GM18867 (cell line): Measurements from ENCODE around the gene LMAN1.
A peak's percentile ranks its signal among the peaks of the same experiment; 100 is the strongest.

Experiments
- ATAC-seq: cut with Tn5 transposase; IDR thresholded peaks from one replicate; pipeline ENCODE4 v1.9.1; 2021; ENCODE audit warnings: mild to moderate bottlenecking, moderate library complexity; ENCODE audit not compliant: unreplicated experiment

Gene LMAN1, protein sequence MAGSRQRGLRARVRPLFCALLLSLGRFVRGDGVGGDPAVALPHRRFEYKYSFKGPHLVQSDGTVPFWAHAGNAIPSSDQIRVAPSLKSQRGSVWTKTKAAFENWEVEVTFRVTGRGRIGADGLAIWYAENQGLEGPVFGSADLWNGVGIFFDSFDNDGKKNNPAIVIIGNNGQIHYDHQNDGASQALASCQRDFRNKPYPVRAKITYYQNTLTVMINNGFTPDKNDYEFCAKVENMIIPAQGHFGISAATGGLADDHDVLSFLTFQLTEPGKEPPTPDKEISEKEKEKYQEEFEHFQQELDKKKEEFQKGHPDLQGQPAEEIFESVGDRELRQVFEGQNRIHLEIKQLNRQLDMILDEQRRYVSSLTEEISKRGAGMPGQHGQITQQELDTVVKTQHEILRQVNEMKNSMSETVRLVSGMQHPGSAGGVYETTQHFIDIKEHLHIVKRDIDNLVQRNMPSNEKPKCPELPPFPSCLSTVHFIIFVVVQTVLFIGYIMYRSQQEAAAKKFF

GRCh38 chr18:59358712-59359575 is at the start of gene LMAN1:
LMAN1 (minus strand) TSS chr18:59359265; CDS start chr18:59359244, 21 bp downstream.
- peak; percentile 92 for ATAC-seq

DNA sequence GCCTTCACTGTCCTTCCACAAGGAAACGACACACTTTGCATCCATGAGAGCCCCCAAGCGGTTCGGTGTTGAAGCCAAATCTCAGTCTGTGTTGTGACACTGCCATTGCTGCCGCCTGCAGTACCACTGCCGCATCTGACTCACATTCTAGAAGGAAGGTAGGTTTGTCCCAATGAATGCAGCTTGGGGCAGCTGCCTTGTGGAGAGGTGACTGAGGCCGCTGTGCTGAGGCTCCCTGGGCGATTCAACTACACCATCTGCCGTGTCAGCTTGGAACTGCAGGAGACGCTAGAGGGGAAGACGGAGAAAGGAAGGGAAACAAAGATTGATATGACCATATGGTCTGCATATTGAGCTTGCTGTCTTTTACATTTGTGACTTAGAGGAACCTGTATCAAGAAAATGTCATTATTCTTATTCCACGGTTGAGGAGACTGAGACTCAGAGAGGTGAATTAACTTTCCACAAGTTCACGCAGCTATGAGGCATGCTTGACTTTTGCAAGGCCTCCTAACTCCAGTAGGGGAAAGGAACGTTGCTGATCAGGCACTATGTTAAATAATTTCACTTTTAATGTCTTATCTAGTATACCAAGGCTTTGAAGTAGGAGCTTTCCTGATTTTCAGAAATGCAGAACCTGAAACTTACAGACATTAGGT is 43.5 kb upstream of the LMAN1 start:
- peak; percentile 99 for ATAC-seq

DNA sequence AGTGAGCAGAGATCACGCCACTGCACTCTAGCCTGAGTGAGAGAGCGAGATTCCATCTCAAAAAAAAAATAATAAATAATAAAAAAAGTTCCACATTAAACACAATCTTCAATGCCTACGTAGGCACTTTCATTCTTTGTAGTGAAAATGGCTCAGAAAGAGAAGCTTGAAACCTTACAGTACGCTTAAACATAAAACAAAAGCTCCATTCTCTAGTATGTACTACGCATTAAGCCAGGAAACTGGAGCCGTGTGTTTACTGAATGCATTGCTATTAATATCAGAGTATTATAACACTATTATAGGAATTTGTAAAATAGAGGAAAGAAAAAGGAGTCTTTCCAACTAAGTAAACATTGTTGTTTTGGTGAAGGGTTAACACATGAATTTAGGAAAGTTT is 41.3 kb upstream of the LMAN1 start:
- ATAC-seq: no peak

DNA sequence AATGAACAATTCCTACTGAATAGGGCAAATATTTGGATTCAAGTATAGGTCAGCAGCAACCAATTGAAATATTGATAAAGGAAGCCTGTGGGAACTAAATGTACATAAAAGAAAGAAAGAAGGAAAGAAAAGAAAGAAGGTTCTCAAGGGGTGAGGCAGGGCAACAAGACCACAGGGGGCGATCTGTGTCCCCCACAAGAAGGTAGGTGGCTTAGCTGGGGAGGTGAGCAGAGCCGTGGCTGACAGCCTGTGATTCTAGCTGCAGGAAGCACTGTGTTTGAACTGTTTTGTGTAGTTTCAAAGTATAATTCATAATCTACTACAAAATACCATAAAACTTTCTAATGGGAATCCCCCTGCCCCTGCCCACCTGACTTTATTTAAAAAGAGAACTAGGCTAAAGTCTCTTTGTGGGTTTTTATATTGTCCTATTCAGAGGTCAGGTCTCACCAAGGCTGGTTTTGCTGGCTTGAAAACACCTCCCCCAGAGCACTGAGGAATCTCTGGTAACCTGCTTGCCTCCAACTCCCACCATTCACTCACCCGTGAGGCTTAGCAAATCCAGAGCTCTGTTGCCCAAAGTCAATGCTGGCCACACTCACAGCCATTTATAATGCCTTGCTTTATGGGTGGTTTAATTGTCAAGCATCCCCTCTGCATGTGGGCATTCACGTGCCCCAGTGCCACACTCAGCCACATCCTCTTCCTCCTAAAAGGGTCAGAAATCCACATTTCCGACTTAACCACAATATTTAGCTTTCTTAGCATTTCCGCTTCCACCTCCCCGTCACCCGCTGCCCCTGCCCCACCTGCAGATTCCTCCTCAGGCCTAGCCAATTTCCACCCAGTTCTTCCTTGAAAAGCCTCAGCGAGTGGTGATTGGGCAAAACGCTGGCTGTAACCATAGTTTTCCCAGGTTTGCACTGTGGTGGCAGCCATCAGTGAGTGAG is 36.4 kb upstream of the LMAN1 start:
- no peak for ATAC-seq

DNA sequence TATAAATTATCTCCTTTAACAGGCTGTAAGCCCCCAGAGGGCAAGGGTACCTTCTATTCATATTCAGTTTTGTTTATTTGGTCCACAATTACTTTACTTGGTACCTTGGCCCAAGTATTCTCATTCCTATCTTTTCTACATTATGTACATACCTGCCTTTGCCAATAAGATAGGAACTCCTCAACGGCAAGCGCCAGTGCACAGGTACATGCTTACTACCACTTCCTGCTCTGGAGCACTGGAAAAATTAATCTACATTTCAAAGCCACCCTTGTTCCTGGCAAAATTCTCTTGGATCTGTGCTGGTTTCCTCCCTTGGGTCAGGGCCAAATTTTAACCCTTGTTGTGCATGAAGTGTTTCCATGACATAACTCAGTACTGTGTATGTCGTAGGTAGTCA is 34.3 kb upstream of the LMAN1 start:
- ATAC-seq: no peak

DNA sequence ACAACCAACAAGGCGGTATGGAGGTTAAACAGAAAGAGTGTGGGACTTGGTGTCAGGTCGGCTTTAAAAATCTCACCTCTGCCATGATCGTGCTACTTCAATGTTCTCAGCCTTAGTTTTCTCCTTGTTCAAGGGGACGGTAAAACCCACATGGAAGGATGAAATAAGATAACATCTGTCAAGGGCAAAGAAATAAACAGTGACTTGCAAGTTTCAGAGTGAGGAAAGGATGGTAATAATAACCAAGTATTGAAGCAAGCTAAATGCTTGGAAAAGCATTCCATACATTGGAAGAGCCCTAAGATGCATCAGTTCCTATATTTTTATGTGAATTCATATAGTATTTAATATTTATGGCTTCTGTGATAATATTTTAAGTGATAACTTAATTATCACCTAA is 29.8 kb upstream of the LMAN1 start:
- ATAC-seq: no peak

GRCh38 chr18:59387687-59388565 is 28.9 kb upstream of the LMAN1 start:
- ATAC-seq: no peak

GRCh38 chr18:59386909-59387686 is 28.0 kb upstream of the LMAN1 start:
- no peak for ATAC-seq

DNA sequence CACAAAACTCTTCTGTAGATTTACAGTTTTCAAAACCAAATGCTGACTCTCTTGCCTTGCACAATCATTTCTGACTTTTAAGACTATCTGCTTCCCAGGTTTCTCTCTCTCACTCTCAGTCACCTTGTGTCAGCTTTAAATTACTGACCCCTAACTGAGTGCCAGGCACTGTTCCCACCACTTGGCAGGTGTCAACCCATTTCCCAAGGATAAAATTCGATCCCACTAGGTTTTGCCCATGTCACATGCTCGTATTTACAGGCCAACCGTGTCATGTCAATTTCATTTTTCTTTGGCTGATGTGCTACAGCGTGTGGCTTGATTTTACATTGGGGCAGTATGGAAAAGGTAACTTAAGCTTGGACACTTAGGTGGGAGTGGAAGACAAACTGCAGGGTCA is 26.1 kb upstream of the LMAN1 start:
- ATAC-seq: no peak

- no peak for ATAC-seq
Measured at GRCh38 chr18:59383851-59384250, 24.8 kb upstream of the LMAN1 start.

- no peak for ATAC-seq
Measured at GRCh38 chr18:59382383-59382782, 23.3 kb upstream of the LMAN1 start.

DNA sequence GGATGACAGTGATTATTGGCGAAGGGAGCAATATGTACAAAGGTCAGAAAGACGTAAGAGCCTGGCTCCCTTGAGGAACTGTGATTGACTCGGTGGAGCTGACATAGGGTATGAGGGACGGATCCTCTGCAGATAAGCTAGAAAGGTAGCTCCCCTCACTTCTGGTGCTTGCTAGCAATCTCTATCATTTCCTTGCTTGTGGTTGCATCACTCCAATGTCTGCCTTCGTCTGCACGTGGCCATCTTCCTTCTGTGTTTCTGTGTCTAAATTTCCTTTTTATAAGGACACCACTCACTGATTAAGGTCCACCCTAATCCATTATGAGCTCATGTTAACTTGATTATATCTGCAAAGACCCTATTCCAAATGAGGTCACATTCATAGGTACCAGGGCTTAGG is 22.9 kb upstream of the LMAN1 start:
- no peak for ATAC-seq

GRCh38 chr18:59380706-59381105 is 21.6 kb upstream of the LMAN1 start:
- ATAC-seq: no peak

DNA sequence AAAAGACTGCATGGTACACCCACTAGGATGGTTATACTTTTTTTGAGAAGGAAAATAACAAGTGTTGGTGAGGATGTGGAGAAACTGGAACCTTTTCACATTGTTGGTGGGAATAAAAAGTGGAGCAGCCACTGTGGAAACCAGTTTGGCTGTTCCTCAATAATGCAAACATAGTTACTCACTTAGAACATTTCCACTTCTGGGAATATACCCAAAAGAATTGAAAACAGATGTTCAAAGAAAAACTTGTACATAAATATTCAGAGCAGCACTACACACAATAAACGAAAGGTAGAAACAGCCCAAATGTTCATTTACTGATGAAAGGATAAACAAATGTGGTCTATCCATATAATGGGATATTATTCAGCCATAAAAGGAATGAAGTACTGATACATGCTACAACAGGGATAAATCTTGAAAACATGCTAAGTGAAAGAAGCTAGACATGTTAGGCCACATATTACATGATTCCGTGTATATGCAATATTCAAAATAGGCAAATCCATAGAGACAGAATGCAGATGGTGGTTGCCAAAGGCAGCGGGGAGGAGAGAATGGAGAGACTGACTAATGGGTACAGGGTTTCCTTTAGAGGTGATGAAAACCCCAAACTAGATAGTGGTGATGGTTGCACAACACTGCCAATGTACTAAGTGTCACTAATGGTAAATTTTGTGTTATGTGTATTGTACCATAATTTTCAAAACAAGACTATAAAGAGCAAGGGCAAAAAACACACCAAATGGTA is 20.9 kb upstream of the LMAN1 start:
- no peak for ATAC-seq

GRCh38 chr18:59377613-59378337 is 18.7 kb upstream of the LMAN1 start:
- ATAC-seq: no peak

DNA sequence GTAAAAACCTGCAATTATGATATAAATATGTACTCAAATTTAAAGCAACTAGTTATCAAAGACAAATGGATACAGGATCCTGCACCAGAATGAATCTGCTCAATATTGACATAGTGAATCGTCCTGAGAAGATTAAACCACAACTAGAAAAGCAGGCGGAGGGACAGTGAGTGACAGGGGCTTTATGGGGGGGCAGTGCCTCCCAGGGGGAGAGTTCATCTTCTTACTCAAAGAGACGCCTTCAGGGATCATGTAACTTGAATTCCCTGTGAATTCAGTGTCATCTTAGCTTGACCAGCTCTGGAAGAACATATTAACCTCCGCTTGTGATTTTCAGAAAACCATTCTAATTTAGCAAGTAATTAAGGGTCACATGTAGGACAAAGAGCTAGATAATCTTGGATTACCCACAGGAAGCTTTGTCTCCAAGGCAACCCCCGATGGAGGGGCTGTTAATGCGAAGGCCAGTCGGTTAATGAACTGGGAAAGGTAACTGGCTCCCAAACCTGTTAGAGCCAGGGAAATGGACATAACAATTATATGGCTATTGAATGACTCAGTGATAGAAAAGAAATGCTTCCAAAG is 17.4 kb upstream of the LMAN1 start:
- no peak for ATAC-seq

DNA sequence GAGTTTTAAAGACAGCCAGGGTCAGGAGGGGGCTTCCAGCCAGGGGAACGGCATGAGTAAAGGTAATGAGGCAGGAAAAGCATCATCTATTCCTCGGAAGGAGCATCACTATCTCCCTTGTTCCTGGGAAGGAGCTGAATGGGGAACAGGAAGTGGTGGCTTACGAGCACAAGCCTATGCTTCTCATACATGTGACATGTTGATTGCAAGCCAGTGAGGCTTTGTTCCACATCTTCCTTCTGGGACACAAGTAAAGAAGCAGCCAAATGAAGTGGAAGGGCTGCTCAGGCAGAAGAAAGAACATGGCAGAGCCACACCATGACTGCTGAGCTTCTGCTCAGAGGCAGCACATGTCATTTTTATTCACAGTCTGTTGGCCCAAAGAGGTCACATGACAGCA is 15.1 kb upstream of the LMAN1 start:
- no peak for ATAC-seq
